ENCODE results near the gene OSBPL10.
A peak's percentile ranks its signal among the peaks of the same experiment; 100 is the strongest.

OSBPL10 gene

GRCh38 chr3:31988271-31988670, 7.2 kb upstream of the OSBPL10 start:
- Histone ChIP-seq H3K9me3 (ENCODE audit: control insufficient read depth, insufficient read depth, low read length) (peaks cover 8% of the 10 kb centered on the region), H3K36me3 (ENCODE audit: control insufficient read depth, insufficient read depth, low read length) (peaks cover 24% of the 10 kb centered on the region; the same call in 1 of the 2 replicates)

GRCh38 chr3:31985831-31986230, 4.8 kb upstream of the OSBPL10 start:
- H3K9me3 ChIP-seq (ENCODE audit: control insufficient read depth, insufficient read depth, low read length): peaks cover 4% of the 10 kb centered on the region
- peaks cover 24% of the 10 kb centered on the region; the same call in 1 of the 2 replicates for H3K36me3 ChIP-seq (ENCODE audit: control insufficient read depth, insufficient read depth, low read length)
- no peak overlapping the region for H3K27ac ChIP-seq (ENCODE audit: low read depth, low read length)
- H3K4me1 ChIP-seq (ENCODE audit: control insufficient read depth, insufficient read depth, low read length): peaks cover 13% of the 10 kb centered on the region; the same call in 1 of the 2 replicates
- H3K9ac ChIP-seq (ENCODE audit: low read depth, low read length): no peak overlapping the region
- peaks cover 7% of the 10 kb centered on the region; the same call in 1 of the 2 replicates for H3K27me3 ChIP-seq (ENCODE audit: control insufficient read depth, insufficient read depth, low read length)
- no peak overlapping the region for H3K4me3 ChIP-seq (ENCODE audit: low read depth, low read length)

More at GRCh38 chr3:31988271-31988670, 7.2 kb upstream of the OSBPL10 start:
- Histone ChIP-seq H3K4me3 (ENCODE audit: low read depth, low read length) (no peak overlapping the region), H3K9ac (ENCODE audit: low read depth, low read length) (no peak overlapping the region), H3K27ac (ENCODE audit: low read depth, low read length) (no peak overlapping the region), H3K4me1 (ENCODE audit: control insufficient read depth, insufficient read depth, low read length) (no peaks in the 10 kb centered on the region), H3K27me3 (ENCODE audit: control insufficient read depth, insufficient read depth, low read length) (no peaks in the 10 kb centered on the region)

- Histone ChIP-seq H3K4me3 (ENCODE audit: low read depth, low read length) (no peak overlapping the region), H3K36me3 (ENCODE audit: control insufficient read depth, insufficient read depth, low read length) (peaks cover 22% of the 10 kb centered on the region)
Observed at GRCh38 chr3:31984321-31984720, 3.3 kb upstream of the OSBPL10 start.

GRCh38 chr3:31980530-31981205, 394 bp downstream of the OSBPL10 start:
- peak overlapping the region; percentile 78 for H3K9ac ChIP-seq (ENCODE audit: low read depth, low read length)
- H3K4me1 ChIP-seq (ENCODE audit: control insufficient read depth, insufficient read depth, low read length): peaks cover 21% of the 10 kb centered on the region
- peaks cover 21% of the 10 kb centered on the region for H3K36me3 ChIP-seq (ENCODE audit: control insufficient read depth, insufficient read depth, low read length)
- H3K27ac ChIP-seq (ENCODE audit: low read depth, low read length): peak overlapping the region; percentile 88
- H3K9me3 ChIP-seq (ENCODE audit: control insufficient read depth, insufficient read depth, low read length): no peaks in the 10 kb centered on the region
- peak overlapping the region; percentile 84 for H3K4me3 ChIP-seq (ENCODE audit: low read depth, low read length)
- peaks cover 7% of the 10 kb centered on the region; the same call in 1 of the 2 replicates for H3K27me3 ChIP-seq (ENCODE audit: control insufficient read depth, insufficient read depth, low read length)

More at GRCh38 chr3:31984321-31984720, 3.3 kb upstream of the OSBPL10 start:
- Histone ChIP-seq H3K4me1 (ENCODE audit: control insufficient read depth, insufficient read depth, low read length) (peaks cover 17% of the 10 kb centered on the region), H3K27me3 (ENCODE audit: control insufficient read depth, insufficient read depth, low read length) (peaks cover 7% of the 10 kb centered on the region; the same call in 1 of the 2 replicates), H3K27ac (ENCODE audit: low read depth, low read length) (no peak overlapping the region), H3K9me3 (ENCODE audit: control insufficient read depth, insufficient read depth, low read length) (no peaks in the 10 kb centered on the region; the same call in 1 of the 2 replicates), H3K9ac (ENCODE audit: low read depth, low read length) (no peak overlapping the region)

GRCh38 chr3:31979001-31979697, 1.9 kb downstream of the OSBPL10 start:
- Histone ChIP-seq H3K27ac (ENCODE audit: low read depth, low read length) (no peak overlapping the region), H3K4me3 (ENCODE audit: low read depth, low read length) (peak overlapping the region; percentile 42), H3K27me3 (ENCODE audit: control insufficient read depth, insufficient read depth, low read length) (peaks cover 7% of the 10 kb centered on the region; the same call in 1 of the 2 replicates), H3K36me3 (ENCODE audit: control insufficient read depth, insufficient read depth, low read length) (peaks cover 21% of the 10 kb centered on the region), H3K9me3 (ENCODE audit: control insufficient read depth, insufficient read depth, low read length) (no peaks in the 10 kb centered on the region), H3K9ac (ENCODE audit: low read depth, low read length) (no peak overlapping the region), H3K4me1 (ENCODE audit: control insufficient read depth, insufficient read depth, low read length) (peaks cover 31% of the 10 kb centered on the region)

- Histone ChIP-seq H3K9ac (ENCODE audit: low read depth, low read length) (no peak overlapping the region), H3K9me3 (ENCODE audit: control insufficient read depth, insufficient read depth, low read length) (no peaks in the 10 kb centered on the region), H3K27ac (ENCODE audit: low read depth, low read length) (no peak overlapping the region), H3K4me3 (ENCODE audit: low read depth, low read length) (peak overlapping the region; percentile 42; the same call in 1 of the 2 replicates), H3K36me3 (ENCODE audit: control insufficient read depth, insufficient read depth, low read length) (peaks cover 21% of the 10 kb centered on the region), H3K4me1 (ENCODE audit: control insufficient read depth, insufficient read depth, low read length) (peaks cover 34% of the 10 kb centered on the region), H3K27me3 (ENCODE audit: control insufficient read depth, insufficient read depth, low read length) (peaks cover 7% of the 10 kb centered on the region; the same call in 1 of the 2 replicates)
Observed at GRCh38 chr3:31978553-31978952, 2.5 kb downstream of the OSBPL10 start.

GRCh38 chr3:31977736-31978135, 3.3 kb downstream of the OSBPL10 start:
- Histone ChIP-seq H3K36me3 (ENCODE audit: control insufficient read depth, insufficient read depth, low read length) (peaks cover 21% of the 10 kb centered on the region), H3K4me3 (ENCODE audit: low read depth, low read length) (no peak overlapping the region), H3K27me3 (ENCODE audit: control insufficient read depth, insufficient read depth, low read length) (peaks cover 7% of the 10 kb centered on the region; the same call in 1 of the 2 replicates), H3K9me3 (ENCODE audit: control insufficient read depth, insufficient read depth, low read length) (no peaks in the 10 kb centered on the region), H3K9ac (ENCODE audit: low read depth, low read length) (no peak overlapping the region), H3K4me1 (ENCODE audit: control insufficient read depth, insufficient read depth, low read length) (peaks cover 38% of the 10 kb centered on the region), H3K27ac (ENCODE audit: low read depth, low read length) (no peak overlapping the region)

GRCh38 chr3:31976302-31976701, 4.8 kb downstream of the OSBPL10 start:
- Histone ChIP-seq H3K27ac (ENCODE audit: low read depth, low read length) (no peak overlapping the region), H3K36me3 (ENCODE audit: control insufficient read depth, insufficient read depth, low read length) (peaks cover 21% of the 10 kb centered on the region), H3K9ac (ENCODE audit: low read depth, low read length) (no peak overlapping the region), H3K9me3 (ENCODE audit: control insufficient read depth, insufficient read depth, low read length) (no peaks in the 10 kb centered on the region), H3K4me1 (ENCODE audit: control insufficient read depth, insufficient read depth, low read length) (peaks cover 33% of the 10 kb centered on the region), H3K27me3 (ENCODE audit: control insufficient read depth, insufficient read depth, low read length) (no peaks in the 10 kb centered on the region), H3K4me3 (ENCODE audit: low read depth, low read length) (no peak overlapping the region)

- no peaks in the 10 kb centered on the region for H3K9me3 ChIP-seq (ENCODE audit: control insufficient read depth, insufficient read depth, low read length)
- H3K36me3 ChIP-seq (ENCODE audit: control insufficient read depth, insufficient read depth, low read length): peaks cover 21% of the 10 kb centered on the region
- no peaks in the 10 kb centered on the region for H3K27me3 ChIP-seq (ENCODE audit: control insufficient read depth, insufficient read depth, low read length)
- H3K4me1 ChIP-seq (ENCODE audit: control insufficient read depth, insufficient read depth, low read length): peaks cover 42% of the 10 kb centered on the region
- H3K4me3 ChIP-seq (ENCODE audit: low read depth, low read length): no peak overlapping the region
- H3K27ac ChIP-seq (ENCODE audit: low read depth, low read length): no peak overlapping the region
- H3K9ac ChIP-seq (ENCODE audit: low read depth, low read length): no peak overlapping the region
Observed at GRCh38 chr3:31974964-31975363, 6.1 kb downstream of the OSBPL10 start.

- Histone ChIP-seq H3K27me3 (ENCODE audit: control insufficient read depth, insufficient read depth, low read length) (no peaks in the 10 kb centered on the region), H3K4me3 (ENCODE audit: low read depth, low read length) (no peak overlapping the region), H3K9me3 (ENCODE audit: control insufficient read depth, insufficient read depth, low read length) (no peaks in the 10 kb centered on the region), H3K9ac (ENCODE audit: low read depth, low read length) (no peak overlapping the region), H3K4me1 (ENCODE audit: control insufficient read depth, insufficient read depth, low read length) (peaks cover 45% of the 10 kb centered on the region), H3K27ac (ENCODE audit: low read depth, low read length) (no peak overlapping the region), H3K36me3 (ENCODE audit: control insufficient read depth, insufficient read depth, low read length) (peaks cover 21% of the 10 kb centered on the region)
Observed at GRCh38 chr3:31974471-31974870, 6.6 kb downstream of the OSBPL10 start.

GRCh38 chr3:31973837-31974236, 7.2 kb downstream of the OSBPL10 start:
- Histone ChIP-seq H3K4me1 (ENCODE audit: control insufficient read depth, insufficient read depth, low read length) (peaks cover 46% of the 10 kb centered on the region), H3K27me3 (ENCODE audit: control insufficient read depth, insufficient read depth, low read length) (no peaks in the 10 kb centered on the region), H3K9ac (ENCODE audit: low read depth, low read length) (no peak overlapping the region), H3K36me3 (ENCODE audit: control insufficient read depth, insufficient read depth, low read length) (peaks cover 14% of the 10 kb centered on the region), H3K4me3 (ENCODE audit: low read depth, low read length) (no peak overlapping the region), H3K9me3 (ENCODE audit: control insufficient read depth, insufficient read depth, low read length) (no peaks in the 10 kb centered on the region), H3K27ac (ENCODE audit: low read depth, low read length) (no peak overlapping the region)

Measured in HUES48 (cell line).